ENCODE measurements around the gene HCFC1.

The HCFC1 gene

GRCh38 chrX:153971450-153972367 lies at the start of gene HCFC1:
Gene HCFC1 (minus strand): TSS chrX:153971818. CDS start chrX:153970840, 978 bp downstream.
- peak; percentile 92 for DNase-seq

GRCh38 chrX:154021131-154021611 lies 49.6 kb upstream of the HCFC1 start:
- DNase-seq: no peak

GRCh38 chrX:154020536-154021115 lies 49.0 kb upstream of the HCFC1 start:
- no peak for DNase-seq

- peak; percentile 29 for DNase-seq
Observed at GRCh38 chrX:154019633-154020528, 48.3 kb upstream of the HCFC1 start, which contains the start of gene IRAK1. Gene IRAK1 (minus strand): TSS chrX:154019902. CDS start chrX:154019812, 90 bp downstream.

GRCh38 chrX:154019061-154019621 lies 47.5 kb upstream of the HCFC1 start:
- no peak for DNase-seq

GRCh38 chrX:154018518-154019060 lies 47.0 kb upstream of the HCFC1 start:
- no peak for DNase-seq

- no peak for DNase-seq
Observed at GRCh38 chrX:154017766-154018517, 46.3 kb upstream of the HCFC1 start.

- DNase-seq: no peak
Observed at GRCh38 chrX:154016366-154017076, 44.9 kb upstream of the HCFC1 start.

GRCh38 chrX:154015581-154016264 lies 44.1 kb upstream of the HCFC1 start:
- DNase-seq: no peak

GRCh38 chrX:154014429-154015380 lies 43.1 kb upstream of the HCFC1 start:
- no peak for DNase-seq

- DNase-seq: peak; percentile 42
Observed at GRCh38 chrX:154013614-154014360, 42.2 kb upstream of the HCFC1 start.

GRCh38 chrX:154013001-154013421 lies 41.4 kb upstream of the HCFC1 start:
- no peak for DNase-seq

- no peak for DNase-seq
Observed at GRCh38 chrX:154012336-154012991, 40.8 kb upstream of the HCFC1 start.

- no peak for DNase-seq
Observed at GRCh38 chrX:154011376-154012335, 40.0 kb upstream of the HCFC1 start.

- no peak for DNase-seq
Observed at GRCh38 chrX:154010330-154011087, 38.9 kb upstream of the HCFC1 start.

- DNase-seq: no peak
Observed at GRCh38 chrX:154008521-154008920, 36.9 kb upstream of the HCFC1 start.
